Activated CD4-positive, alpha-beta memory T cell treated with anti-CD3 and anti-CD28 coated beads, Interleukin-2, amount 10 ng/mL, durations not matched to agents 7 days and 5 days (primary cell): ENCODE results near the gene MATN3. TPM values are rescaled to one million over a fixed set of nuclear protein-coding genes. Genes with fewer than 3 reads are reported as not detected.
"Not testable (repeated sequence)": the region's sequence is repeated elsewhere in the genome, so short reads cannot be mapped to it uniquely, and the experiment has no call there.

ENCODE experiments used
- CTCF ChIA-PET: fragments of 350-600 bp; sonication (Branson Sonifier 250); formaldehyde crosslinking; loops from one replicate; lab custom pipeline; 2021; ENCODE audit warnings: antibody characterized with exemption, inconsistent platforms; lab: Charles Lee
- POLR2A ChIA-PET: fragments of 350-600 bp; sonication (Branson Sonifier 250); formaldehyde crosslinking; loops from one replicate; lab custom pipeline; 2021; ENCODE audit warnings: antibody characterized with exemption; lab: Charles Lee
- DNase-seq: peaks from one replicate; pipeline ENCODE4 v3.0.0-alpha.2; 2020
- H3K27ac Mint-ChIP-seq: one replicate; pipeline ENCODE4 v1.8.0; 2021; ENCODE audit warnings: mild to moderate bottlenecking, mixed read lengths
- H3K27me3 Mint-ChIP-seq: one replicate; pipeline ENCODE4 v1.8.0; 2021; ENCODE audit warnings: mixed read lengths
- H3K36me3 Mint-ChIP-seq: one replicate; pipeline ENCODE4 v1.8.0; 2021; ENCODE audit warnings: low read depth, mixed read lengths
- H3K4me1 Mint-ChIP-seq: one replicate; pipeline ENCODE4 v1.8.0; 2021; ENCODE audit warnings: mixed read lengths
- H3K4me3 Mint-ChIP-seq: one replicate; pipeline ENCODE4 v1.8.0; 2021; ENCODE audit warnings: mild to moderate bottlenecking, mixed read lengths
- H3K9me3 Mint-ChIP-seq: one replicate; pipeline ENCODE4 v1.8.0; 2021; ENCODE audit warnings: mixed read lengths
- total RNA-seq, 2 experiments: library from RNA; stranded (reverse); gene quantifications; one replicate each; pipeline ENCODE4 v1.2.3, GENCODE V29; 2021

MATN3 gene
- total RNA-seq, 2 experiments from 2014 or later: not detected

GRCh38 chr2:20050646-20051531 is 38.4 kb upstream of the MATN3 start:
- no peak overlapping the region for H3K27ac Mint-ChIP-seq
- H3K36me3 Mint-ChIP-seq: peaks cover under 1% of the 10 kb centered on the region
- H3K9me3 Mint-ChIP-seq: no peaks in the 10 kb centered on the region
- H3K4me1 Mint-ChIP-seq: peaks cover 27% of the 10 kb centered on the region
- peaks cover 13% of the 10 kb centered on the region for H3K27me3 Mint-ChIP-seq
- H3K4me3 Mint-ChIP-seq: no peak overlapping the region
- DNase-seq: peak; percentile 41
- ChIA-PET CTCF (interaction anchor here (0.5 to 5.3 kb wide), 2 partner anchors 36 to 57 kb away, joined by 4 to 30 read pairs; no protein-coding TSS in a partner anchor), POLR2A (interaction anchor here (0.7 to 2.8 kb wide), 11 partner anchors 11 to 601 kb away, joined by 3 to 10 read pairs (median 5); partner anchors contain the start of genes HS1BP3, TTC32 and WDR35)

DNA sequence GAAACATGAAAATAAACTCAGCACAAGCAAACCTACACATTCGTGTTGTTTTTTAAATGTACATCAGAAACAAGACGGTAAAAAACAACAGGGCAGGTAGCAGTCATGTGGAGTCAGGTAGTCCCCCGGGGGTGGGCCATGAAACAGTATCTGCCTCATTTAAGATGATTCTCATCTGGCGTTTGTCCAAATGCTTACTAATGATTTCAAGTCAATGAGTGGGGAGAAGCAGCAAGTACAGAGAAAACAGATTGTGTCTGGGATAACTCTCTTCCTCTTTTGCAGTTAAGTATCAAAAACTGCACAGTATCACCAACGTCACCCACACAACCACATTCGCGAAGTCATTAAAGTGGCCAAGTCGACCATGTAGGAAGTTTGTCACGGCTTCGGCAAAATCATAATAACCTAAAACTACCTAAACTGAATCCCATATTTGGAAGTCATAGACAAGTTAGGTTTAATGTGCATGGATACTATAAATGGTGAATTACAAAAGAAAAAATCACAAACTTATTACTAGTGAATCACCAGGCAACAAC is 37.7 kb upstream of the MATN3 start:
- H3K4me3 Mint-ChIP-seq: no peak overlapping the region

GRCh38 chr2:20049637-20050036 is 37.2 kb upstream of the MATN3 start:
- Mint-ChIP-seq H3K27me3 (peaks cover 2% of the 10 kb centered on the region), H3K27ac (no peak overlapping the region), H3K36me3 (peaks cover 2% of the 10 kb centered on the region), H3K4me3 (no peak overlapping the region), H3K9me3 (no peaks in the 10 kb centered on the region), H3K4me1 (peaks cover 27% of the 10 kb centered on the region)
- DNase-seq: no peak
- ChIA-PET CTCF (interaction anchor here (5.3 kb wide), 1 partner anchor 35 kb away, joined by 30 read pairs; no protein-coding TSS in a partner anchor), POLR2A (interaction anchor here (1.2 kb wide), 1 partner anchor 35 kb away, joined by 3 read pairs; no protein-coding TSS in a partner anchor)

More for the DNA sequence above, 37.7 kb upstream of the MATN3 start:
- Mint-ChIP-seq H3K36me3 (peaks cover 2% of the 10 kb centered on the region), H3K27ac (no peak overlapping the region), H3K27me3 (peaks cover 7% of the 10 kb centered on the region), H3K4me1 (peaks cover 27% of the 10 kb centered on the region), H3K9me3 (no peaks in the 10 kb centered on the region)
- ChIA-PET POLR2A (interaction anchor here (0.7 to 2.8 kb wide), 3 partner anchors 20 to 60 kb away, joined by 3 to 10 read pairs (median 3); partner anchors contain the start of gene WDR35), CTCF (interaction anchor here (5.3 kb wide), 1 partner anchor 35 kb away, joined by 30 read pairs; no protein-coding TSS in a partner anchor)
- peak; percentile 49 for DNase-seq

GRCh38 chr2:20048488-20049448 is 36.3 kb upstream of the MATN3 start:
- Mint-ChIP-seq H3K27me3 (no peaks in the 10 kb centered on the region), H3K36me3 (peaks cover 2% of the 10 kb centered on the region), H3K4me3 (no peak overlapping the region), H3K27ac (no peak overlapping the region), H3K9me3 (no peaks in the 10 kb centered on the region), H3K4me1 (peaks cover 27% of the 10 kb centered on the region)
- POLR2A ChIA-PET: interaction anchor here (1.2 kb wide), 1 partner anchor 13 kb away, joined by 5 read pairs; no protein-coding TSS in a partner anchor
- no peak for DNase-seq
- CTCF ChIA-PET: interaction anchor here (5.3 kb wide), 1 partner anchor 34 kb away, joined by 30 read pairs; no protein-coding TSS in a partner anchor

GRCh38 chr2:20045712-20046292 is 33.3 kb upstream of the MATN3 start:
- H3K9me3 Mint-ChIP-seq, H3K27ac Mint-ChIP-seq, DNase-seq, POLR2A ChIA-PET, H3K27me3 Mint-ChIP-seq, H3K36me3 Mint-ChIP-seq, H3K4me3 Mint-ChIP-seq: not testable (repeated sequence)
- peaks cover 35% of the 10 kb centered on the region for H3K4me1 Mint-ChIP-seq
- CTCF ChIA-PET: interaction anchor here (1.4 kb wide), 1 partner anchor 30 kb away, joined by 4 read pairs; no protein-coding TSS in a partner anchor

- no peaks in the 10 kb centered on the region for H3K27me3 Mint-ChIP-seq
- no peak overlapping the region for H3K27ac Mint-ChIP-seq
- POLR2A ChIA-PET: no interaction called here
- peaks cover 8% of the 10 kb centered on the region for H3K36me3 Mint-ChIP-seq
- no peak overlapping the region for H3K4me3 Mint-ChIP-seq
- H3K4me1 Mint-ChIP-seq: peaks cover 27% of the 10 kb centered on the region
- no peak for DNase-seq
- CTCF ChIA-PET: interaction anchor here (1.4 to 1.6 kb wide), 2 partner anchors 29 to 89 kb away, joined by 4 to 5 read pairs; no protein-coding TSS in a partner anchor
- no peaks in the 10 kb centered on the region for H3K9me3 Mint-ChIP-seq
These were observed 32.3 kb upstream of the MATN3 start for GRCh38 chr2:20044778-20045177.

GRCh38 chr2:20042531-20042930 is 30.1 kb upstream of the MATN3 start:
- Mint-ChIP-seq H3K27ac (no peak overlapping the region), H3K9me3 (no peaks in the 10 kb centered on the region), H3K4me1 (peaks cover 7% of the 10 kb centered on the region), H3K4me3 (no peak overlapping the region), H3K27me3 (no peaks in the 10 kb centered on the region), H3K36me3 (peaks cover 19% of the 10 kb centered on the region)
- CTCF ChIA-PET: no interaction called here
- POLR2A ChIA-PET: interaction anchor here (0.9 kb wide), 1 partner anchor 141 kb away, joined by 3 read pairs; no protein-coding TSS in a partner anchor
- DNase-seq: no peak

- Mint-ChIP-seq H3K9me3 (no peaks in the 10 kb centered on the region), H3K4me1 (peaks cover 15% of the 10 kb centered on the region), H3K27me3 (no peaks in the 10 kb centered on the region), H3K27ac (no peak overlapping the region), H3K36me3 (peaks cover 32% of the 10 kb centered on the region), H3K4me3 (no peak overlapping the region)
- ChIA-PET POLR2A (no interaction called here), CTCF (interaction anchor here (1.3 kb wide), 1 partner anchor 25 kb away, joined by 8 read pairs; no protein-coding TSS in a partner anchor)
- DNase-seq: no peak
These were observed 28.2 kb upstream of the MATN3 start for GRCh38 chr2:20040489-20041172.

DNA sequence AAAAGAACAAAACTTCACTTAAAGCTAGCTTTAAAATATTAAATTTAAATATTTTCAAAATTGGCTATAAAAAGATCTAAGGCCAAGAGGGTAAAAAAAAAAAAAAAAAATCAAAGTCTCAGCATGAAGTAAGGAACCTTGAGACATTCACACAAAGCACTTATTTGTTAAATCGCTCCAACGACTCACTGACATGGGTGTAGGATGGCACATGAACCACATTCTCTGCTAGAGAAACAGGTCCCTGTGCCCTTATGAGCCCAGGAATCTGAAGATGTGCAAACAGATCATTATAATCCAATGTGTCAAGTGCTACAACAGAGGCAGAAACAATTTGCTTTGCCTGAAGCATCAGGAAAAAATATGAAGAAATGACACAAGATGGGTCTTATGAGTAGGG is 25.2 kb upstream of the MATN3 start:
- H3K36me3 Mint-ChIP-seq: peaks cover 51% of the 10 kb centered on the region

DNA sequence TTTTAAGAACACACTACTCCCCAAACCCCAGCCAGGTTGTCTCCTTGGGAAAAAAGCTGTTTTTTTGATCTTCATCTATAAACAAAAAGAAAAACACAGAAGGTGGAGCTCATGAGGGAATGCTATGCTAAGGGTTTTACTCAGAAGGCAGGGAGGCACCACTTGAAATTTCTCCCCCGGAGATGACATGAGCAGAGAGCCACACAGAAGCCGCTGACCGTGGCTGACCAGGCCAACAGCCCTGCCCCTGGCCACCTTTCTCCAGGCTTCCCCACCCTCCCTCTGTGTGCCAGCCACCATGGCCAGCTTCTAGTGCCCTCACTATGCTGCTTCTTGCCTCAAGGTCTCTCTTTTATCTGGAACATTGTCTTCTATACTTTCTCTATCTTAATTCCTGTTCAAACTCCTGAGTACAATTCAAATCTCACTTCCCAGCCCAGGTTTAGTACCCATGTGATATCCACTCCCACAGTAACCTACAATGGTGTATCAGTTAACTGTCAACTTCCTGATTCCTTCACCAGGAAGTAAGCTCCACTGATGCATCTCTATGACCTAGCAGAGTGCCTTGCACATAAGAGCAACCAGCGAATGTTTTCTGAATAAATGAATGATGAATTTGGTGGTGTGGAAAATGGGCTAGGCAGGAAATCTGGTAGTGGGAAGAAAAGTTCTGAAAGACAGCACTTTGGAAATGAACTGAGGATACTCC is 23.6 kb upstream of the MATN3 start:
- peak overlapping the region; percentile 36 for H3K27ac Mint-ChIP-seq
- POLR2A ChIA-PET: interaction anchor here (1.6 kb wide), 1 partner anchor 13 kb away, joined by 5 read pairs; no protein-coding TSS in a partner anchor
- CTCF ChIA-PET: interaction anchor here (0.6 to 1.9 kb wide), 4 partner anchors 16 to 1371 kb away, joined by 3 to 13 read pairs (median 4); partner anchors contain the start of gene LAPTM4A
- H3K9me3 Mint-ChIP-seq: no peaks in the 10 kb centered on the region
- peaks cover 8% of the 10 kb centered on the region for H3K4me1 Mint-ChIP-seq
- no peaks in the 10 kb centered on the region for H3K27me3 Mint-ChIP-seq
- DNase-seq: no peak
- H3K4me3 Mint-ChIP-seq: no peak overlapping the region
- peaks cover 64% of the 10 kb centered on the region for H3K36me3 Mint-ChIP-seq

More for the DNA sequence above, 25.2 kb upstream of the MATN3 start:
- Mint-ChIP-seq H3K9me3 (no peaks in the 10 kb centered on the region), H3K27me3 (no peaks in the 10 kb centered on the region), H3K4me3 (no peak overlapping the region), H3K27ac (no peak overlapping the region), H3K4me1 (peaks cover 15% of the 10 kb centered on the region)
- POLR2A ChIA-PET: no interaction called here
- no peak for DNase-seq
- CTCF ChIA-PET: interaction anchor here (0.7 to 2.4 kb wide), 4 partner anchors 22 to 606 kb away, joined by 3 to 18 read pairs (median 3); no protein-coding TSS in a partner anchor
